ENCODE data around the gene RANBP17. TPM values are rescaled to one million over a fixed set of nuclear protein-coding genes. Genes with fewer than 3 reads are reported as not detected.

Gene RANBP17
- total RNA-seq, 1 donor from 2014 or later: 22.0 TPM

- H3K9me3 Mint-ChIP-seq: no peaks in the 10 kb centered on the region
- no peaks in the 10 kb centered on the region for H3K36me3 Mint-ChIP-seq
- peaks cover 8% of the 10 kb centered on the region for H3K27me3 Mint-ChIP-seq
- no peak overlapping the region for H3K4me3 Mint-ChIP-seq
- H3K4me1 Mint-ChIP-seq (ENCODE audit: unreplicated experiment): peaks cover 4% of the 10 kb centered on the region
- no peak overlapping the region for H3K27ac Mint-ChIP-seq
- TF ChIP-seq, protein P1, sequence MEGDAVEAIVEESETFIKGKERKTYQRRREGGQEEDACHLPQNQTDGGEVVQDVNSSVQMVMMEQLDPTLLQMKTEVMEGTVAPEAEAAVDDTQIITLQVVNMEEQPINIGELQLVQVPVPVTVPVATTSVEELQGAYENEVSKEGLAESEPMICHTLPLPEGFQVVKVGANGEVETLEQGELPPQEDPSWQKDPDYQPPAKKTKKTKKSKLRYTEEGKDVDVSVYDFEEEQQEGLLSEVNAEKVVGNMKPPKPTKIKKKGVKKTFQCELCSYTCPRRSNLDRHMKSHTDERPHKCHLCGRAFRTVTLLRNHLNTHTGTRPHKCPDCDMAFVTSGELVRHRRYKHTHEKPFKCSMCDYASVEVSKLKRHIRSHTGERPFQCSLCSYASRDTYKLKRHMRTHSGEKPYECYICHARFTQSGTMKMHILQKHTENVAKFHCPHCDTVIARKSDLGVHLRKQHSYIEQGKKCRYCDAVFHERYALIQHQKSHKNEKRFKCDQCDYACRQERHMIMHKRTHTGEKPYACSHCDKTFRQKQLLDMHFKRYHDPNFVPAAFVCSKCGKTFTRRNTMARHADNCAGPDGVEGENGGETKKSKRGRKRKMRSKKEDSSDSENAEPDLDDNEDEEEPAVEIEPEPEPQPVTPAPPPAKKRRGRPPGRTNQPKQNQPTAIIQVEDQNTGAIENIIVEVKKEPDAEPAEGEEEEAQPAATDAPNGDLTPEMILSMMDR (conservative IDR thresholded peaks at IDR 0.05): no peak
- no peak for DNase-seq (ENCODE audit: extremely low spot score, unreplicated experiment)
These were observed 483.3 kb downstream of the RANBP17 start for GRCh38 chr5:171344936-171345608.

Other genes with a start within 250 kb of the RANBP17 start
- gene GABRP, start 78.3 kb upstream of the RANBP17 start, total RNA-seq (ENCODE audit: low replicate concordance): 55.6 and 198 TPM in 2 replicates

Data from type B pancreatic cell (in vitro differentiated cells).